Dendritic cell treated with granulocyte-macrophage colony-stimulating factor and Interleukin-4, amounts not matched to agents 40 ng/mL and 50 ng/mL, for 4 days (primary cell): ENCODE measurements around the gene GKN2.

ENCODE experiments used
- H3K27ac Mint-ChIP-seq: one replicate; pipeline ENCODE4 v1.8.0; 2022; ENCODE audit warnings: mild to moderate bottlenecking, mixed read lengths
- H3K27me3 Mint-ChIP-seq: one replicate; pipeline ENCODE4 v1.8.0; 2022; ENCODE audit warnings: mild to moderate bottlenecking, mixed read lengths
- H3K36me3 Mint-ChIP-seq: one replicate; pipeline ENCODE4 v1.8.0; 2022; ENCODE audit warnings: low read depth, mixed read lengths
- H3K4me1 Mint-ChIP-seq: one replicate; pipeline ENCODE4 v1.8.0; 2022; ENCODE audit warnings: low read depth, mixed read lengths
- H3K4me3 Mint-ChIP-seq: one replicate; pipeline ENCODE4 v1.8.0; 2022; ENCODE audit warnings: mild to moderate bottlenecking, moderate library complexity, mixed read lengths
- H3K9me3 Mint-ChIP-seq: one replicate; pipeline ENCODE4 v1.8.0; 2022; ENCODE audit warnings: mixed read lengths
- intact Hi-C: fragments of 100-400 bp; cut with micrococcal nuclease; formaldehyde crosslinking; loops from one replicate; pipeline ENCODE4 v1.15.0; 2022

GKN2 gene

DNA sequence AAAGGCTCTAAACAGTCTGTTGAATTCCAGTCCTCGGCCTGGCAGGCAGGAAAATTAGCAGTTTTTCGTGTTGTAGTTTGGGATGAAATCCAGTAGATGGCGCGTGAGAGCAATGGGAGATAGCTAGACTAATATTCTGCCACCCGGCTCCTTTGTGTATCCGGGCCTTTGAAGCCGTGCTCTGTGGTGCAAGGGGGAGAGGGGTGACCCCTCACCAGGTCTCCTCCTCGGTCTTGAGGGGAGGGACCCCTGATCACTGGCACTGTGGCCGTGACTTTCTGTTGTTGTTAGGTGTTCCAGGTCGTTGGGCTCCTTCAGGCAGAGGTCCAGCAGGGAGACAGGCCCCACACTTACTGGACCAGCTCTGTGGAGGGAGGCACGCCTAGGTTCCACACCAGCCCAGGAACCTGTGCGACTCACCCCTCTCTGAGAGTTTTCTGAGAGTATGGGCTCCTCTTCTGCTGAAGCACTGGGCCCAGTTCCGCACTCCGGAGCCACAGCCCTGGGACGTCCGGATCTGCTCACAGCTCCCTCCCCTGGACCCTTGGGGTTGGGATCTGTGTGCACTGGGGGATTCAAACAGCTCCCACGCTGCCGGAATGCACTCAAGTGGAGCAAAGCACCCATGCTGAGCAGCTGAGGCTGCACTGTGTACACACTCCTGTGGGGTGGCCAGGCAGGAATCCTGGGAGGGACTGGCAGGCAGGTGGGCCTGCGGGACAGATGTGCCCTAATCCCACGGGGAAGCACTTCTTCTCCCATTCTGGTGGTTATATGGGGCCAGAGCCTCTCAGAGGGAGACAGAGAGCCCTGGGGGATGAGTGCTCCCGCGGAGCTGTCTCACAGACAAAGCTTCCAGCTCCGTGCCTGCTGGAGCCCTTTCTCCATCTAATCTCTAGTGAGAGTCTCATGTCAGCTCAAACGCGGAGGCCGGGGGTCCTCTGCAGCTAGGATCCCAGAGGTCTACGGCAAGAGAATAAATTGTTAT lies 8.8 kb downstream of the GKN2 start:
- Mint-ChIP-seq H3K36me3 (no peaks in the 10 kb centered on the region), H3K27ac (peak overlapping the region; percentile 46), H3K27me3 (peaks cover 4% of the 10 kb centered on the region), H3K4me1 (peaks cover 13% of the 10 kb centered on the region), H3K9me3 (no peaks in the 10 kb centered on the region), H3K4me3 (no peak overlapping the region)
- intact Hi-C loops: loop anchor here (2.0 kb wide), 1 partner anchor 69 kb away; the partner anchor contains the start of gene ANTXR1

DNA sequence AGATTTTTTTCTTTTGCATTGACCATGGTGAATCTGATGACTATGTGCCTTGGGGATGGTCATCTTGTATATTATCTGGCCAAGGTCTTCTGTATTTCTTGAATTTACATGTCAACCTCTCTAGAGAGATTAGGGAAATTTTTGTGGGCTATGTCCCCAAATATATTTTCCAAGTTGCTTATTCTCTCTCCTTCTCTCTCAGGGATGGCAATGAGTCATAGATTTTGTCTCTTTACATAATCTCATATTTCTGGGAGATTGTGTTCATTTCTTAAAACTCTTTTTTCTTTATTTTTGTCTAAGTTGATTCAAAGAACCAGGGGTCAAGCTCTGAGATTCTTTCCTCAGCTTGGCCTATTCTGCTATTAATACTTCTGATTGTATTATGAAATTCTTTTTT lies 9.9 kb downstream of the GKN2 start:
- H3K27ac Mint-ChIP-seq: no peak overlapping the region
- intact Hi-C loops: no loop called here
- H3K27me3 Mint-ChIP-seq: peaks cover 4% of the 10 kb centered on the region
- H3K9me3 Mint-ChIP-seq: no peaks in the 10 kb centered on the region
- H3K4me3 Mint-ChIP-seq: no peak overlapping the region
- H3K36me3 Mint-ChIP-seq: no peaks in the 10 kb centered on the region
- peaks cover 5% of the 10 kb centered on the region for H3K4me1 Mint-ChIP-seq

DNA sequence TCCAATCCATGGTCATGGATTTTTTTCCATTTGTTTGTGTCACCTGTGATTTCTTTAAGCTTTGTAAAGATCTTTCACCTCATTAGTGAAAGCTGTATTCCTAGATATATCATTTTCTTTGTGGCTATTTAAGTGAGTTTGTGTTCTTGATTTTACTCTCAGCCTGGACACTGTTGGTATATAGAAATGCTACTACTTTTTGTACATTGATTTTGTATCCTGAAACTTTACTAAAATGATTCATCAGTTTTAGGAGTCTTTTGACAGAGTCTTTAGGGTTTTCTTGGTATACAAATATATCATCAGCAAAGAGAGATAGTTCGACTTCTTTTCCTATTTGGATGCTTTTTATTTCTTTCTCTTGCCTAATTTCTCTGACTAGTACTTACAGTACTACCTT lies 12.3 kb downstream of the GKN2 start:
- peaks cover 5% of the 10 kb centered on the region for H3K4me1 Mint-ChIP-seq
- no peak overlapping the region for H3K4me3 Mint-ChIP-seq
- intact Hi-C loops: no loop called here
- H3K27ac Mint-ChIP-seq: no peak overlapping the region
- H3K36me3 Mint-ChIP-seq: no peaks in the 10 kb centered on the region
- peaks cover 7% of the 10 kb centered on the region for H3K27me3 Mint-ChIP-seq
- no peaks in the 10 kb centered on the region for H3K9me3 Mint-ChIP-seq

DNA sequence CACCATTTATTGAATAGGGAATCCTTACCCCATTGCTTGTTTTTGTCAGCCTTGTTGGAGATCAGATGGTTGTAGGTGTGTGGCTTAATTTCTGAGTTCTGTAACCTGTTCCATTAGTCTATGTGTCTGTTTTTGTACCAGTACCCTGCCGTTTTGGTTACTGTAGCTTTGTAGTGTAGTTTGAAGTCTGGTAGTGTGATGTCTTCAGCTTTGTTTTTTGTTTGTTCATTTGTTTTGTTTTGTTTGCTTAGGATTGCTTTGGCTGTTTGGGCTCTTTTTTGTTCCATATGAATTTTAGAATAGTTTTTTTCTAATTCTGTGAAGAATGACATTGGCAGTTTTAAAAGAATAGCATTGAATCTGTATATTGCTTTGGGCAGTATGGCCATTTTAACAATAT lies 12.7 kb downstream of the GKN2 start:
- intact Hi-C loops: no loop called here
- Mint-ChIP-seq H3K4me1 (peaks cover 5% of the 10 kb centered on the region), H3K27ac (no peak overlapping the region), H3K27me3 (peaks cover 7% of the 10 kb centered on the region), H3K4me3 (no peak overlapping the region), H3K9me3 (no peaks in the 10 kb centered on the region), H3K36me3 (no peaks in the 10 kb centered on the region)

DNA sequence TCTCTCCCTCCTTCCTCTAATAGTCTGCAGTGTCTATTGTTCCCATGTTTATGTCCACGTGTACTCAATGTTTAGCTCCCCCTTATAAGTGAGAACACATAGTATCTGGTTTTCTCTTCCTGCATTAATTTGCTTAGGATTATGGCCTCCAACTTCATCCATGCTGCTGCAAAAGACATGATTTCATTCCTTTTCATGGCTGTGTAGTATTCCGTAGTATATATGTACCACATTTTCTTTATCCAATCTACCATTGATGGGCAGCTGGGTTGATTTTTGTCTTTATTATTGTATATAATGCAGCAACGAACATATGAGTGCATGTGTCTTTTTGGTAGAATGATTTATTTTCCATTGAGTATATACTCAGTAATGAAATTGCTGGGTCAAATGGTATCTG lies 13.8 kb downstream of the GKN2 start:
- Mint-ChIP-seq H3K9me3 (no peaks in the 10 kb centered on the region), H3K36me3 (no peaks in the 10 kb centered on the region), H3K4me1 (peaks cover 5% of the 10 kb centered on the region), H3K27ac (no peak overlapping the region), H3K4me3 (no peak overlapping the region), H3K27me3 (peaks cover 7% of the 10 kb centered on the region)
- intact Hi-C loops: no loop called here

DNA sequence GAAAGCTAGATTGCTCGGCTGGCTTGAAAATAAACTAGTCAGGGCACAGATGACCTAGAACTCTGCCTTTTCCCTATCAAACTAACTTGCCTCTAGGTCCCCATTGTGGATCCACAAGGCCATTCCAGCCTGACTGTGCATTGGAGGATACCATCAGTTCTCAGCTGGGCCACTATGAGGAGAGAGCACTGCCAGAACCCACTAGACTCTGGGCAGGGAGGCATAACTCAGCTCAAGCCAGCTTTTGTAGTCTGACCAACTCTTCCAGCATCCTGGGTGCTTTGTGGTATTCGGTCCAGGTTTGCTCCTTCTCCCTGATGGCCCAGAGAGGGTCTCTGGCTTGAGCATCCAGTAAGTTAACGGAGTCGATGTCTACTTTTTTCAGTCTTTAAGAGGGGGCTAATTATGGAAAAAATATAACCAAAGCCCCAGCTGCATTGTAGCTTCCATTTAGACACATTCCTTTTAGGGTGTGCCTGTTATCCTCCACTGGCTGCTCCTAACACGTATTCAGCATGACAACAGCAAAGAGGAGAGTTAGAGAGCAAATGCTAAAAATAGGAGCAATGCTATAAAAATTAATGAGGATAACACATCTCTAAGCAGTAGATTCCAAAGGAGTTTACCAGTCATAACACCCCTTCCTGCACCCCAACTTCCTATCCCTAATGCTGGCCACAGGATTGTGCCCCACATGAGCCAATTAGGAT lies 15.2 kb downstream of the GKN2 start:
- no peaks in the 10 kb centered on the region for H3K36me3 Mint-ChIP-seq
- intact Hi-C loops: no loop called here
- peaks cover 5% of the 10 kb centered on the region for H3K4me1 Mint-ChIP-seq
- no peaks in the 10 kb centered on the region for H3K9me3 Mint-ChIP-seq
- peaks cover 7% of the 10 kb centered on the region for H3K27me3 Mint-ChIP-seq
- H3K4me3 Mint-ChIP-seq: no peak overlapping the region
- H3K27ac Mint-ChIP-seq: peak overlapping the region; percentile 5

DNA sequence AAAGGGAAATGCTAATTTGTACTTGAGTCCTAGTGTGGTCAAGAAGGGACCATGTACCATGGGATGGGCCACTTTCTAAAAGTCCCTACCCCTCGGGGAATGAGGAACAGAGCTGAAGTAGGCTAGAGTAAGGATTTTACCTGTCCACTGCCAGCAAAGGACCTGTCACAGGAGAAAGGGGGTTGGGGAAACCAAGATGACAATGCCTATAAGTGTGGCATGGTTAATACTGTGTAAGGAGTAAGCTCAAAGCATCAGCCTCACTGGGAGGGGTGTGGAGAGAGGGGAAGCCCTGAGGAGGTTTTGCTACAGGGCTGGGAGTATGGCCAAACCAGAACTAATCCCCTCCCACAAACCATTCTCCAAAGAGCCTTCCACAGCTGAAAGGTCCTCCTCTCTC lies 15.8 kb downstream of the GKN2 start:
- peak overlapping the region; percentile 5 for H3K27ac Mint-ChIP-seq
- intact Hi-C loops: no loop called here

DNA sequence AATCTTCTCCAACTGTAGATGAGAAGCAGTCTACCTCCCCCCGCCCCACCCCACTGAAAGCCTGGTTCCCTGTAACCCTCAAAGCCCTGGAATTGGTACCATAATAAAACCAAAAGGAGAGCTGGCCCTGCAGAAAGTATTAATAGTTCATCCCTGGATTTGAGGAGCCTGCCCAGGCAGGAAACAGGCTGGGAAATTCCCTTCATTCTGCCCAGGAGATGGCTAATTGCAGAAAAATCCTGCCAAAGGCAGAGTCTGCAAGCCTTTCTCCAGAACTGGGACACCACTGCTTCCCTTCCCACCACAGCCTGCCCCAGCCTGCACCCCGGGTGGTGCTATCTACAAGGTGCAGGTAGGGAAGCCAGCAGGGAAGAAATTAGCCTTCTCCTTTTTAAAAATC lies 16.3 kb downstream of the GKN2 start:
- intact Hi-C loops: no loop called here
- Mint-ChIP-seq H3K4me1 (peaks cover 5% of the 10 kb centered on the region), H3K4me3 (no peak overlapping the region), H3K9me3 (no peaks in the 10 kb centered on the region), H3K36me3 (no peaks in the 10 kb centered on the region), H3K27me3 (peaks cover 7% of the 10 kb centered on the region), H3K27ac (no peak overlapping the region)

More for the DNA sequence above, 15.8 kb downstream of the GKN2 start:
- Mint-ChIP-seq H3K27me3 (peaks cover 7% of the 10 kb centered on the region), H3K36me3 (no peaks in the 10 kb centered on the region), H3K9me3 (no peaks in the 10 kb centered on the region), H3K4me1 (peaks cover 5% of the 10 kb centered on the region), H3K4me3 (no peak overlapping the region)

DNA sequence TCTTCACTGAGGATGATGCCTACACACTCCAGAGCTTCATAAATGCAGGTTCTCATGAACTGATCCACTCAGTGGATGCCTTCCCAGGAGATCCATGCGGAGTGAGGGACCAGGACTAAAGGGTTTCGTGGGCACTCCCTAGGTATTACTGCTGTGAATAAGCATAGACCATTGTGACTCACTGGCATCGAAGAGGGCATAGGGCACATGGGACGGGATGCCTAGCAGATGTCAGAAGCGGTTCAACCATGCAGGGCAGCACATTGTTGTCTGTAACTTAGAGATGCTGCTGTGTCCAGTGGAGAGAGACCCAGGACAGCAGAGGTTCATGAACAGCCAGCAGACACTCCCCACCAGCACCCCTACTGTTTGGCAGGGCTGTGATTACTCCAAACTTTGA lies 17.2 kb downstream of the GKN2 start:
- H3K9me3 Mint-ChIP-seq: peaks cover 5% of the 10 kb centered on the region
- intact Hi-C loops: no loop called here
- no peak overlapping the region for H3K27ac Mint-ChIP-seq
- H3K27me3 Mint-ChIP-seq: peaks cover 5% of the 10 kb centered on the region
- no peak overlapping the region for H3K4me3 Mint-ChIP-seq
- H3K36me3 Mint-ChIP-seq: no peaks in the 10 kb centered on the region
- H3K4me1 Mint-ChIP-seq: peaks cover 5% of the 10 kb centered on the region

DNA sequence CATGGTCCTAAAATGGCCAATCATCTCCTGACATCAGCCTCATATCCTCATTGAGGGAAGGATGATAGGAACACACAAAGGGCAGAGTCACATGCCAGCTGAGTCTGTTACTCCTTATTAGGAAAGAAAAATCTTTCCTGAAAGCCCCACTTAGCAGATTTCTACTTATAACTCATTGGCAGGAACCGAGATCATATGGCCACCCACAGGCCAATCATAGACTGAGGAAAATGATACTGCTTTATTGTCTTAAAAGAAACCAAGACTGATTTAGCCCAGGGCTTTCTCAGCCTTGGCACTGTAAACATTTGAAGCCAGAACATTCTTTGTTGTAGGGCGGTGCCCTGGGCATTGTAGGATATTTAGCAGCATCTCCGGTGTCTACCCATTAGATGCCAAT lies 18.7 kb downstream of the GKN2 start:
- peaks cover 4% of the 10 kb centered on the region for H3K27me3 Mint-ChIP-seq
- H3K36me3 Mint-ChIP-seq: no peaks in the 10 kb centered on the region
- peaks cover 5% of the 10 kb centered on the region for H3K4me1 Mint-ChIP-seq
- intact Hi-C loops: no loop called here
- H3K9me3 Mint-ChIP-seq: peaks cover 5% of the 10 kb centered on the region
- H3K4me3 Mint-ChIP-seq: no peak overlapping the region
- no peak overlapping the region for H3K27ac Mint-ChIP-seq

DNA sequence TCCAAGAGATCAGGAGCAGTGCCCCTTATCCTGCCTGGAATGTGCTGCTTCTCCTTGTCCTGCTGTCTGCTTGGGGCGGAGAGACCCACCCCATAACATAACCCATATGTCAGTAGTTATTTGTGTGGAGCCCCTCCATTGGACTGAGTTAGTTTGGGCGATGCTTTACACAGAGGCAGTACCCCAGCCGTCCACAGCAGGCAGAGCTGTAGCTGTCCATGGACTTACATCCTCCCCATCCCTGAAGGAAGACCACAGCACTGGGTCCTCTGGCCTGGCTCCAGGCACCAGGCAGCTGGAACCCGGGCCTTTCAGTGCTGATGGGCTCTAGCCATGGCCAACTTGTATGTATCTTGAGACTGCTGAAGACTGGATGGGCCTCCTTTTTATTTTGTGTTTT lies 20.3 kb downstream of the GKN2 start:
- Mint-ChIP-seq H3K4me1 (peaks cover 5% of the 10 kb centered on the region), H3K4me3 (no peak overlapping the region), H3K9me3 (peaks cover 5% of the 10 kb centered on the region), H3K36me3 (no peaks in the 10 kb centered on the region), H3K27me3 (peaks cover 5% of the 10 kb centered on the region), H3K27ac (no peak overlapping the region)
- intact Hi-C loops: no loop called here

DNA sequence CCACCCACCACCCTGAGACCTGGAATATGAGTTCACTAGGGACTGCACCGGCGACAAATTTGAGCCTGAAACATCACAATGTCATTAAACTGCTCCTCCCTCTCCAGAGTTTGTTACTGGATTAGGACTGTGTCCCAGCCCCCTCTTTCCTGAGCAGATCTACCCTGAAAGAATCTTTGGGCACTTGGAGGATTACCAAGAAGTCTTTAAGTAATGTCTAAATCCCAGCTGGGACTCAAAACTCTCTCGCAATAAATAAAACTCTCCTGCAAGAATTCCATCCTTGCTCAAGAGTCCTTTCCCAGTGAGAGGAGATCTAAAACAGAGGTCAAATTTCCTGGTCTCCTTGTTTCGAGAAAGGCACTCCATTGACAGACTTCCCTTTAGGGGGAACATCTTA lies 20.9 kb downstream of the GKN2 start:
- no peak overlapping the region for H3K27ac Mint-ChIP-seq
- no peak overlapping the region for H3K4me3 Mint-ChIP-seq
- H3K4me1 Mint-ChIP-seq: peaks cover 5% of the 10 kb centered on the region
- peaks cover 7% of the 10 kb centered on the region for H3K27me3 Mint-ChIP-seq
- intact Hi-C loops: no loop called here
- no peaks in the 10 kb centered on the region for H3K36me3 Mint-ChIP-seq
- peaks cover 5% of the 10 kb centered on the region for H3K9me3 Mint-ChIP-seq

DNA sequence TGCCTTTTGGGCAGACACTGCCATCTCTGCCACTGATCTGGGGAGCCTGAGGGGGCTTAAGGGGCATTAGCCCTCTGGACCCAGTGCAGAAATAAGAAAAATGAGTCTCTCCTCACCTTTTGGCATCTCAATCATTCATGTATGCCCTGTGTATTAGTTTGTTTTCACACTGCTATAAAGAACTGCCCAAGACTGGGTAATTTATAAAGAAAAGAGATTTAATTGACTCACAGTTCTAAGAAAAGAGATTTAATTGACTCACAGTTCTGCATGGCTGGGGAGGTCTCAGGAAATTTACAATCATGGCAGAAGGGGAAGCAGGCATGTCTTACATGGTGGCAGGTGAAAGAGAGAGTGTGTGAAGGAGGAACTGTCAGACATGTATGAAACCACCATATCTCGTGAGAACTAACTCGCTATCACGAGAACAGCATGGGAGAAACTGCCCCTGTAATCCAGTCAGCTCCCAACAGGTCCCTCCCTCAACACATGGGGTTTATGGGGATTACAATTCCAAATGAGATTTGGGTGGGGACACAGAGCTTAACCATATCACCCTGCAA lies 21.5 kb downstream of the GKN2 start:
- no peak overlapping the region for H3K27ac Mint-ChIP-seq
- H3K27me3 Mint-ChIP-seq: peaks cover 10% of the 10 kb centered on the region

DNA sequence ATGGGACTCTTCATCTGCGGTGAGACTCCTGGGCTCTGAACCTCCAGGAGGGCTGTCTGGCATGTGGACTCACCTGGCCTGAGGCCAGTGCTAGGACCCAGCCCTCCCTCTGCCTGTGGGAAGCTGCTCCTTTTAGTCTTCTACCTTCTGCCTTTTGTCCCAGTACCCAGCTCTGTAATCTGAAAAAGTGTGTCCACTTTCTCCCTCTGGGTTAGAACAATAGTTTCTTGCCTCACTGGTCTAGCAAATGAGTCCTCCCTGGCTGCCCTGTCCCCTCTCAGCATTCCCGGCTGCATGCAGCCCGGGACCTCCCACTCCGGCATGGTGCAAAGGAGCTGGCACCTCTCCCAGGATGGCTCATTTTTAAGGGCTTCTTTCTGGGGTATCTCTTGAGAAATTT lies 25.9 kb downstream of the GKN2 start:
- Mint-ChIP-seq H3K9me3 (peaks cover 5% of the 10 kb centered on the region), H3K4me3 (no peak overlapping the region), H3K4me1 (no peaks in the 10 kb centered on the region), H3K27ac (no peak overlapping the region), H3K27me3 (peaks cover 8% of the 10 kb centered on the region), H3K36me3 (no peaks in the 10 kb centered on the region)
- intact Hi-C loops: loop anchor here (5.0 kb wide), 3 partner anchors 174 to 464 kb away; no protein-coding TSS in a partner anchor

More for the DNA sequence above, 21.5 kb downstream of the GKN2 start:
- H3K9me3 Mint-ChIP-seq: peaks cover 5% of the 10 kb centered on the region
- H3K4me1 Mint-ChIP-seq: peaks cover 4% of the 10 kb centered on the region
- no peaks in the 10 kb centered on the region for H3K36me3 Mint-ChIP-seq
- intact Hi-C loops: no loop called here
- H3K4me3 Mint-ChIP-seq: no peak overlapping the region
